K562 (cell line): Measurements from ENCODE around the gene CENPE. TPM values are rescaled to one million over a fixed set of nuclear protein-coding genes. Genes with fewer than 3 reads are reported as not detected.

ENCODE experiments used
- BCOR ChIP-seq: fragments of 450-650 bp; IDR thresholded peaks from 2 replicates; pipeline ENCODE4 v1.6.1; 2016
- CBFA2T2 ChIP-seq: fragments of 450-650 bp; conservative IDR thresholded peaks from 2 replicates; pipeline ENCODE4 v1.6.1; 2017; ENCODE audit warnings: mild to moderate bottlenecking
- CBX3 ChIP-seq, 2 experiments: IDR thresholded peaks; 1 replicate in 1 of 2; 2 replicates in 1 of 2; pipeline ENCODE4 v1.6.1; 2012; ENCODE audit warnings: inconsistent platforms in 2 of 2, low read length in 2 of 2, borderline replicate concordance in 1 of 2, control low read depth in 1 of 2
- CHD2 ChIP-seq: IDR thresholded peaks from 2 replicates; pipeline ENCODE4 v1.6.1; 2011; ENCODE audit warnings: low read depth, low read length
- EP400 ChIP-seq: fragments of 450-650 bp; IDR thresholded peaks from 2 replicates; pipeline ENCODE4 v1.6.1; 2017; ENCODE audit warnings: antibody characterized with exemption, mild to moderate bottlenecking, moderate library complexity
- JUND ChIP-seq, 2 experiments: IDR thresholded peaks; 2 replicates in 1 of 2; 3 replicates in 1 of 2; pipeline ENCODE4 v1.6.1; 2011; ENCODE audit warnings: borderline replicate concordance in 2 of 2, low read depth in 2 of 2, low read length in 2 of 2, improper control_type of control experiment in 1 of 2, missing biosample characterization in 1 of 2, missing genetic modification characterization in 1 of 2, missing genetic modification reagents in 1 of 2
- PKNOX1 ChIP-seq: fragments of 450-650 bp; IDR thresholded peaks from 2 replicates; pipeline ENCODE4 v1.6.1; 2016
- POLR3G ChIP-seq: IDR thresholded peaks from 2 replicates; pipeline ENCODE4 v1.6.1; 2011; ENCODE audit not compliant: insufficient read length, insufficient replicate concordance; ENCODE audit errors: extremely low read depth
- RERE ChIP-seq: sonication (generic); formaldehyde crosslinking; IDR thresholded peaks from 2 replicates; pipeline ENCODE4 v1.8.0; 2023; ENCODE audit warnings: missing genetic modification reagents, mild to moderate bottlenecking, borderline replicate concordance
- THRB ChIP-seq: fragments of 450-650 bp; formaldehyde crosslinking; conservative IDR thresholded peaks from 2 replicates; pipeline ENCODE4 v1.4.0; 2022; ENCODE audit warnings: mild to moderate bottlenecking, missing genetic modification characterization
- TSHZ1 ChIP-seq: fragments of 250-450 bp; sonication (Bioruptor Pico); IDR thresholded peaks from 2 replicates; pipeline ENCODE4 v1.4.0; 2020; ENCODE audit warnings: mild to moderate bottlenecking, moderate library complexity
- ZNF263 ChIP-seq: sonication (generic); formaldehyde crosslinking; IDR thresholded peaks from 2 replicates; pipeline ENCODE4 v1.8.0; 2022; ENCODE audit warnings: mild to moderate bottlenecking, missing genetic modification reagents, borderline replicate concordance
- ZNF512 ChIP-seq: IDR thresholded peaks from 2 replicates; pipeline ENCODE4 v1.6.1; 2016; ENCODE audit warnings: missing genetic modification characterization, missing compliant biosample characterization
- polyA plus RNA-seq, 8 experiments: library from polyadenylated mRNA; depleted of rRNA in 4 of 8; stranded (reverse) in 5 of 8; unstranded in 3 of 8; fragments of >200 nt; fragmentation: Nextera tagmentation in 2 of 8; fragmentation: Illumina TruSeq in 1 of 8; extraction: Ambion mirVana in 2 of 8; extraction: Trizol in 1 of 8; gene quantifications; 2 replicates each; pipeline versions ENCODE4 v1.2.1 to v1.2.3, GENCODE V29; 2011 to 2014; ENCODE audit warnings: inconsistent platforms in 1 of 8, missing spikeins in 1 of 8
- total RNA-seq, 7 experiments: library from RNA; depleted of rRNA in 6 of 7; stranded (reverse); fragments of >200 nt in 6 of 7; fragmentation: Illumina TruSeq in 2 of 7; extraction: Trizol in 2 of 7; gene quantifications; 2 replicates each; pipeline versions ENCODE4 v1.2.1 to v1.2.3, GENCODE V29; 2011 to 2021; ENCODE audit warnings: low replicate concordance in 1 of 7

Gene CENPE
- total and polyA plus RNA-seq, 9 of the 15 experiments (the other 6 are each of a cell fraction or from before 2014, with no cell fraction given) = 9.9 to 53.2 (median 27.4) TPM

- no peak; the same call in 1 of the 2 replicates for TF ChIP-seq RERE (CRISPR knock-in tag)
- peak; percentile 33; the same call in 1 of the 2 replicates for TF ChIP-seq PKNOX1
- TF ChIP-seq CHD2 = peak; percentile 88
- no peak for TF ChIP-seq THRB
- TF ChIP-seq CBX3 (IDR thresholded peaks at IDR 0.05; ENCODE audit: borderline replicate concordance in 1 of 2, low read length in 2 of 2) = no peak
- peak; percentile 80; the same call in 1 of the 2 replicates for TF ChIP-seq EP400
- 0 out of 2 replicates have a peak, but pooled peaks have one; percentile 7 for TF ChIP-seq BCOR
- peak; percentile 56; the same call in 1 of the 2 replicates for TF ChIP-seq ZNF263 (CRISPR knock-in tag)
- TF ChIP-seq TSHZ1 = no peak
- peak; percentile 17; the same call in 1 of the 2 replicates for TF ChIP-seq JUND (IDR thresholded peaks at IDR 0.05; ENCODE audit: borderline replicate concordance, low read depth, low read length)
- no peak for TF ChIP-seq JUND (tag; IDR thresholded peaks at IDR 0.05; ENCODE audit: borderline replicate concordance, low read depth, low read length)
- peak; percentile 77 for TF ChIP-seq ZNF512 (tag)
- no peak for TF ChIP-seq POLR3G
- TF ChIP-seq CBFA2T2 = peak; percentile 47
These were observed 121.3 kb downstream of the CENPE start, which contains the start of gene SLC9B2 (continued) for GRCh38 chr4:103076747-103077347.
